ENCODE data around the gene ATP13A4.

The ATP13A4 gene

GRCh38 chr3:193506921-193507320 is 47.8 kb downstream of the ATP13A4 start:
- no peak for TF ChIP-seq JUND (IDR thresholded peaks at IDR 0.05; ENCODE audit: low read depth)
- no peak for DNase-seq (ENCODE audit: low read depth in 1 of 2, low spot score in 1 of 2)
- in situ Hi-C loops (cut with HindIII; ENCODE audit: low pct_unique_long_range_greater_than_20kb, low sequenced_read_pairs): no loop called here

GRCh38 chr3:193502871-193503270 is 51.8 kb downstream of the ATP13A4 start:
- in situ Hi-C loops (cut with HindIII; ENCODE audit: low pct_unique_long_range_greater_than_20kb, low sequenced_read_pairs): no loop called here
- no peak for TF ChIP-seq JUND (IDR thresholded peaks at IDR 0.05; ENCODE audit: low read depth)
- no peak for DNase-seq (ENCODE audit: low read depth in 1 of 2, low spot score in 1 of 2)

GRCh38 chr3:193499801-193500485 is 54.8 kb downstream of the ATP13A4 start:
- peak in 1 of 2 experiments; percentile 51 for DNase-seq (ENCODE audit: low read depth in 1 of 2, low spot score in 1 of 2)
- TF ChIP-seq JUND (IDR thresholded peaks at IDR 0.05; ENCODE audit: low read depth): no peak
- in situ Hi-C loops (cut with HindIII; ENCODE audit: low pct_unique_long_range_greater_than_20kb, low sequenced_read_pairs): no loop called here

- TF ChIP-seq JUND (IDR thresholded peaks at IDR 0.05; ENCODE audit: low read depth): no peak
- no peak for DNase-seq (ENCODE audit: low read depth in 1 of 2, low spot score in 1 of 2)
- in situ Hi-C loops (cut with HindIII; ENCODE audit: low pct_unique_long_range_greater_than_20kb, low sequenced_read_pairs): no loop called here
Observed at GRCh38 chr3:193499136-193499770, 55.4 kb downstream of the ATP13A4 start.

- no peak for TF ChIP-seq JUND (IDR thresholded peaks at IDR 0.05; ENCODE audit: low read depth)
- in situ Hi-C loops (cut with HindIII; ENCODE audit: low pct_unique_long_range_greater_than_20kb, low sequenced_read_pairs): no loop called here
- no peak for DNase-seq (ENCODE audit: low read depth in 1 of 2, low spot score in 1 of 2)
Observed at GRCh38 chr3:193498215-193498614, 56.5 kb downstream of the ATP13A4 start.

GRCh38 chr3:193496658-193497057 is 58.0 kb downstream of the ATP13A4 start:
- no peak for TF ChIP-seq JUND (IDR thresholded peaks at IDR 0.05; ENCODE audit: low read depth)
- in situ Hi-C loops (cut with HindIII; ENCODE audit: low pct_unique_long_range_greater_than_20kb, low sequenced_read_pairs): no loop called here
- no peak for DNase-seq (ENCODE audit: low read depth in 1 of 2, low spot score in 1 of 2)

- DNase-seq (ENCODE audit: low read depth in 1 of 2, low spot score in 1 of 2): no peak
- no peak for TF ChIP-seq JUND (IDR thresholded peaks at IDR 0.05; ENCODE audit: low read depth)
- in situ Hi-C loops (cut with HindIII; ENCODE audit: low pct_unique_long_range_greater_than_20kb, low sequenced_read_pairs): no loop called here
Observed at GRCh38 chr3:193491026-193491425, 63.7 kb downstream of the ATP13A4 start.

- DNase-seq (ENCODE audit: low read depth in 1 of 2, low spot score in 1 of 2): no peak
- TF ChIP-seq JUND (IDR thresholded peaks at IDR 0.05; ENCODE audit: low read depth): no peak
- in situ Hi-C loops (cut with HindIII; ENCODE audit: low pct_unique_long_range_greater_than_20kb, low sequenced_read_pairs): no loop called here
Observed at GRCh38 chr3:193490580-193490979, 64.1 kb downstream of the ATP13A4 start.

- in situ Hi-C loops (cut with HindIII; ENCODE audit: low pct_unique_long_range_greater_than_20kb, low sequenced_read_pairs): no loop called here
- no peak for DNase-seq (ENCODE audit: low read depth in 1 of 2, low spot score in 1 of 2)
- no peak for TF ChIP-seq JUND (IDR thresholded peaks at IDR 0.05; ENCODE audit: low read depth)
Observed at GRCh38 chr3:193489949-193490348, 64.7 kb downstream of the ATP13A4 start.

GRCh38 chr3:193488741-193489140 is 66.0 kb downstream of the ATP13A4 start:
- no peak for DNase-seq (ENCODE audit: low read depth in 1 of 2, low spot score in 1 of 2)
- in situ Hi-C loops (cut with HindIII; ENCODE audit: low pct_unique_long_range_greater_than_20kb, low sequenced_read_pairs): no loop called here
- no peak for TF ChIP-seq JUND (IDR thresholded peaks at IDR 0.05; ENCODE audit: low read depth)

GRCh38 chr3:193483988-193484539 is 70.6 kb downstream of the ATP13A4 start:
- in situ Hi-C loops (cut with HindIII; ENCODE audit: low pct_unique_long_range_greater_than_20kb, low sequenced_read_pairs): no loop called here
- no peak for TF ChIP-seq JUND (IDR thresholded peaks at IDR 0.05; ENCODE audit: low read depth)
- DNase-seq (ENCODE audit: low read depth in 1 of 2, low spot score in 1 of 2): no peak

- no peak for DNase-seq (ENCODE audit: low read depth in 1 of 2, low spot score in 1 of 2)
- in situ Hi-C loops (cut with HindIII; ENCODE audit: low pct_unique_long_range_greater_than_20kb, low sequenced_read_pairs): no loop called here
- no peak for TF ChIP-seq JUND (IDR thresholded peaks at IDR 0.05; ENCODE audit: low read depth)
Observed at GRCh38 chr3:193481436-193481835, 73.3 kb downstream of the ATP13A4 start.

- in situ Hi-C loops (cut with HindIII; ENCODE audit: low pct_unique_long_range_greater_than_20kb, low sequenced_read_pairs): no loop called here
- DNase-seq (ENCODE audit: low read depth in 1 of 2, low spot score in 1 of 2): no peak
- no peak for TF ChIP-seq JUND (IDR thresholded peaks at IDR 0.05; ENCODE audit: low read depth)
Observed at GRCh38 chr3:193474446-193474845, 80.2 kb downstream of the ATP13A4 start.

Data from T47D (cell line).